ENCODE measurements around the gene HELZ2. TPM values are rescaled to one million over a fixed set of nuclear protein-coding genes. Genes with fewer than 3 reads are reported as not detected.

Gene HELZ2
- total RNA-seq, 1 experiment from 2014 or later = 35.2 TPM

DNA sequence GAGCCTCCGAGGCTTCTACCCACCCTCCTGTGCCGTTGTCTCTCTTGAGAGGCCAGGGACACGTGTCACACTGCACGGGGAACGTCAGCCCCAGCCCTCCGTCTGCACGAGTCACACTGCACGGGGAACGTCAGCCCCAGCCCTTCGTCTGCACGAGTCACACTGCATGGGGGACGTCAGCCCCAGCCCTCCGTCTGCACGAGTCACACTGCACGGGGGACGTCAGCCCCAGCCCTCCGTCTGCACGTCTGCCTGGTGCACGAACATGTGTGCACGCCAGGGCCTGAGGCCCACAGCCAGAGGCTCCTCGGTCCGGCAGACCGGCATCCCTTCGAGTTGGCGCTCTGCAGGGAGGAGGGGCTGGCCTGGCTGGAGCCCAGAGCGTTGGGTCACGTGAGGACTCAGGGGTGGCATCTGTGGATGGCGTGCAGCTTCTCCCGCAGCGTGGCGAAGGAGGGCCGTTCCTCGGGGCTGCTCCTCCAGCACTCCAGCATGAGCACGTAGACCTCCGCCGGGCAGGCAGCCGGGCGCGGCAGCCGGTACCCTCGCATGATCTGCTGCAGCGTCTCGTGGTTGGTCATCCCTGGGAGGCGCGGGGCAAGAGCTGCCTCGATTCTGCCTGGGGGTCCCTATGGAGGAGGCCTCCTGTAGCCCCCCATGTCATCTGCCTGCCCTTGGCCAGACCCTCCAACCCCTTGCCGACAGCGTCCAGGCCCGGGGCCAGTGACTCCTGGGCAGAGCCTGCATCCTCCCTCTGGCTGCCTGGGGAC lies 33.4 kb downstream of the HELZ2 start:
- TF ChIP-seq CTCF (IDR thresholded peaks at IDR 0.05; ENCODE audit: insufficient read depth in 1 of 2, low read depth in 1 of 2, low read length in 1 of 2, severe bottlenecking in 1 of 2, unreplicated experiment in 1 of 2) = no peak
- Mint-ChIP-seq H3K36me3 (ENCODE audit: insufficient read depth, unreplicated experiment) (peaks cover 5% of the 10 kb centered on the region), H3K4me1 (ENCODE audit: low read depth, unreplicated experiment) (peaks cover 21% of the 10 kb centered on the region), H3K27me3 (ENCODE audit: insufficient read depth, unreplicated experiment) (no peaks in the 10 kb centered on the region), H3K9me3 (ENCODE audit: unreplicated experiment) (no peaks in the 10 kb centered on the region), H3K4me3 (ENCODE audit: unreplicated experiment) (no peak overlapping the region), H3K27ac (ENCODE audit: unreplicated experiment) (no peak overlapping the region)
- intact Hi-C loops (cut with micrococcal nuclease; ENCODE audit: unreplicated experiment) = no loop called here
- ChIA-PET POLR2A (interaction anchor here (0.5 to 1.0 kb wide), 2 partner anchors 34 to 539 kb away, joined by 5 to 6 read pairs; partner anchors contain the start of genes HELZ2 and RGS19), CTCF (interaction anchor here (0.7 kb wide), 1 partner anchor 81 kb away, joined by 3 read pairs; no protein-coding TSS in a partner anchor)
- BruUV-seq (replicated peaks) = no TSS peak
- no peaks in the 10 kb centered on the region for H3K36me3 ChIP-seq (ENCODE audit: control insufficient read depth, insufficient read depth, low read length)
- no peaks in the 10 kb centered on the region for H3K9me3 ChIP-seq
- no peaks in the 10 kb centered on the region for H3K27me3 ChIP-seq (replicated peaks; ENCODE audit: control insufficient read depth, insufficient read depth, low read length)
- peaks cover 29% of the 10 kb centered on the region for H3K4me1 ChIP-seq
- no peak overlapping the region for H3K4me3 ChIP-seq (ENCODE audit: low read depth, low read length)
- DNase-seq = no peak

DNA sequence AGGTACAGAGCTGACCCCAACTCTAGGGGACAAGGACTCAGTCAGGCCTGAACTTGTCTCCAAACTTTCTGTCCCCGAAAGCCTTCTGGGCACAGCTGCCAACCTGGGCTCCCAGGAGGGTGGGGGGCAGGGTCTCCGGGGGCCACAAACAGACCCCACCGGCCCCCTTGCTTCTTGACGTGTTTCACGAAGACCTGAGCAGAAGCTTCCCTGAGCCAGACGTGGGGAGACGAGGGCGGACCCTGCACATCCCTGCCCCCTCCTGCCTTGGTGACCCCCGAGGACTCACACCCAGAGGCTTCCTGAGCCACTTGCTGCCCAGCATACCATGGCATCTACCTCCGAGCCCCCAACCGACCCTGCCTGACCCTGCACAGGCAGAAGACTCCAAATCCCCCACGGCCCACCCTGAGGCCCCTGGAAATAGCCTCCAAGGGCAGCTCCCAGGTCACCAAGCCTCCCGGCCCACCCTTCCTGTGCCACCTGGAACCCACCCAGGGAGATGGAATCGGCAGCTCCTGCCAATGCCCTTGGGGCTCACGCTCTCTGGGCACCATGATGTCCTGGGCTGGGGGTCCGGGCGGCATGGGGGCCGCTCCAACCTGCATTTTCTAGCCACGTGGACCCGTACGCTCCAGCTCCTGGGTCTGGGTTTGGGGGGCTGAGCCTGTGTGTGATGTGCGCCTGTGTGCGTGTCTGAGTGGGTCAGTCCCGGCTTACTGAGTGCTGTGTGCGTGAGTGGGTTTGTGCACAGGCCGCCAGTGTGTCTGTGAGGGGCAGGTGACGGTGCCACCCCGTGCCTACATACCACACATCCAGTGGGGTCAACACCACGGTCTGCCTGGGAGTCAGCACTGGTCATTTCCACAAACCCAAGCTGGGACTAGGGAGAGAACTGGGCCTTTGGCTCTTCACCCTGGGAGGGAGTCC lies 34.3 kb downstream of the HELZ2 start:
- Histone ChIP-seq H3K36me3 (ENCODE audit: control insufficient read depth, insufficient read depth, low read length) (no peaks in the 10 kb centered on the region), H3K27me3 (replicated peaks; ENCODE audit: control insufficient read depth, insufficient read depth, low read length) (no peaks in the 10 kb centered on the region), H3K4me3 (ENCODE audit: low read depth, low read length) (no peak overlapping the region), H3K4me1 (peaks cover 28% of the 10 kb centered on the region), H3K9me3 (no peaks in the 10 kb centered on the region)
- H3K4me1 Mint-ChIP-seq (ENCODE audit: low read depth, unreplicated experiment) = peaks cover 12% of the 10 kb centered on the region
- intact Hi-C loops (cut with micrococcal nuclease; ENCODE audit: unreplicated experiment) = loop anchor here (2.0 to 5.0 kb wide), 6 partner anchors 33 to 581 kb away; partner anchors contain the start of genes HELZ2 and UCKL1
- no peak for DNase-seq
- TF ChIP-seq CTCF (IDR thresholded peaks at IDR 0.05; ENCODE audit: insufficient read depth in 1 of 2, low read depth in 1 of 2, low read length in 1 of 2, severe bottlenecking in 1 of 2, unreplicated experiment in 1 of 2) = no peak
- H3K36me3 Mint-ChIP-seq (ENCODE audit: insufficient read depth, unreplicated experiment) = peaks cover 5% of the 10 kb centered on the region
- H3K9me3 Mint-ChIP-seq (ENCODE audit: unreplicated experiment) = no peaks in the 10 kb centered on the region
- H3K27ac Mint-ChIP-seq (ENCODE audit: unreplicated experiment) = no peak overlapping the region
- CTCF ChIA-PET = interaction anchor here (0.6 to 2.6 kb wide), 10 partner anchors 10 to 1180 kb away, joined by 3 to 20 read pairs (median 6); partner anchors contain the start of genes ARFRP1, PPDPF, TNFRSF6B and ZGPAT
- H3K27me3 Mint-ChIP-seq (ENCODE audit: insufficient read depth, unreplicated experiment) = no peaks in the 10 kb centered on the region
- H3K4me3 Mint-ChIP-seq (ENCODE audit: unreplicated experiment) = no peak overlapping the region
- POLR2A ChIA-PET = interaction anchor here (0.5 to 1.1 kb wide), 3 partner anchors 35 to 539 kb away, joined by 3 to 6 read pairs (median 5); partner anchors contain the start of genes HELZ2, PRPF6 and RGS19
- BruUV-seq (replicated peaks) = no TSS peak

DNA sequence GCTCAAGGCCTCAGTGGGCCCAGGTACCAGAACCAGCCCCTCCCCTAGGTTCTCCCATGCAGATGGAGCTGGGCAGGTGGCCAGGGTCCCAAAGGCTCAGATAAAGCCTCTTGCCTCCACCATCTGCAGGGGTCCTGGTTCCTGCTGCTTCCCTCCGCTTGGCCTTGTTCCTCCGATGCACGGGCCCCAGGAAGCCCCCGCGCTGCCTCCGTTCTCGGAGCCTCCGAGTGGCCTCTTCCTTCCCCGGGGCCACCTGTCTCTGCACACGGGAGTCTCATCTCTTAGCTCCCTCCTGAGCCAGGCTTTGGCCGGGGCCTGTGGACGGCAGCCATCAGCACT lies 35.0 kb downstream of the HELZ2 start:
- BruUV-seq (replicated peaks) = no TSS peak
- no peak for DNase-seq
- H3K27me3 Mint-ChIP-seq (ENCODE audit: insufficient read depth, unreplicated experiment) = no peaks in the 10 kb centered on the region
- ChIA-PET CTCF (interaction anchor here (0.6 to 2.6 kb wide), 17 partner anchors 10 to 1180 kb away, joined by 3 to 62 read pairs (median 6); partner anchors contain the start of genes ARFRP1, HELZ2, PPDPF and RTEL1), POLR2A (interaction anchor here (1.1 to 1.5 kb wide), 2 partner anchors 35 to 441 kb away, joined by 3 to 7 read pairs; partner anchors contain the start of genes HELZ2 and PRPF6)
- H3K9me3 ChIP-seq = no peaks in the 10 kb centered on the region
- H3K27ac Mint-ChIP-seq (ENCODE audit: unreplicated experiment) = no peak overlapping the region
- no peaks in the 10 kb centered on the region for H3K36me3 ChIP-seq (ENCODE audit: control insufficient read depth, insufficient read depth, low read length)
- H3K27me3 ChIP-seq (replicated peaks; ENCODE audit: control insufficient read depth, insufficient read depth, low read length) = no peaks in the 10 kb centered on the region
- peaks cover 7% of the 10 kb centered on the region for H3K4me1 Mint-ChIP-seq (ENCODE audit: low read depth, unreplicated experiment)
- H3K4me1 ChIP-seq = peaks cover 28% of the 10 kb centered on the region
- intact Hi-C loops (cut with micrococcal nuclease; ENCODE audit: unreplicated experiment) = loop anchor here (2.0 to 5.0 kb wide), 6 partner anchors 33 to 582 kb away; partner anchors contain the start of genes HELZ2 and UCKL1
- no peaks in the 10 kb centered on the region for H3K9me3 Mint-ChIP-seq (ENCODE audit: unreplicated experiment)
- H3K4me3 ChIP-seq (ENCODE audit: low read depth, low read length) = no peak overlapping the region
- H3K36me3 Mint-ChIP-seq (ENCODE audit: insufficient read depth, unreplicated experiment) = peaks cover 5% of the 10 kb centered on the region
- no peak overlapping the region for H3K4me3 Mint-ChIP-seq (ENCODE audit: unreplicated experiment)
- no peak for TF ChIP-seq CTCF (IDR thresholded peaks at IDR 0.05; ENCODE audit: insufficient read depth in 1 of 2, low read depth in 1 of 2, low read length in 1 of 2, severe bottlenecking in 1 of 2, unreplicated experiment in 1 of 2)
